A549 (cell line): Measurements from ENCODE around the gene GMDS. TPM values are rescaled to one million over a fixed set of nuclear protein-coding genes. Genes with fewer than 3 reads are reported as not detected.

Source experiments
- ATAC-seq, 2 experiments: fragments of 200-7000 bp in 1 of 2; fragments of >200 bp in 1 of 2; cut with Nextera tagmentation in 1 of 2; cut with Tn5 transposase in 1 of 2; 3 replicates each; pipeline versions ENCODE4 v1.8.0 to v1.9.1; 2018 to 2020; ENCODE audit warnings: mild to moderate bottlenecking in 1 of 2, moderate library complexity in 1 of 2
- CTCF ChIA-PET: fragments of 300-600 bp; sonication (Branson Sonifier 250); formaldehyde crosslinking; extraction: SDS; loops from one replicate; lab custom pipeline; 2021; ENCODE audit warnings: antibody characterized with exemption, inconsistent platforms; lab: Yijun Ruan, JAX
- POLR2A ChIA-PET: fragments of 350-600 bp; formaldehyde crosslinking; extraction: SDS; loops from one replicate; lab custom pipeline; 2021; ENCODE audit warnings: antibody characterized with exemption, inconsistent platforms; lab: Yijun Ruan, JAX
- DNase-seq, 2 experiments: peaks; one replicate each; pipeline versions ENCODE4 v3.0.0 to v3.0.0-alpha.2; 2011 to 2016; ENCODE audit warnings: low read depth in 1 of 2, low spot score in 1 of 2
- FAIRE-seq: peaks from 2 replicates; lab custom pipeline; 2011; peaks lifted over from hg19 to GRCh38; lab: Jason Lieb, UNC
- H3K27ac ChIP-seq, 2 experiments: fragments of >200 bp; sonication (Bioruptor Twin); formaldehyde crosslinking; 3 replicates each; pipeline ENCODE4 v1.5.1; 2016 to 2017
- H3K4me1 ChIP-seq: fragments of >200 bp; sonication (Bioruptor Twin); formaldehyde crosslinking; 3 replicates; pipeline ENCODE4 v1.6.1; 2016
- H3K4me2 ChIP-seq: fragments of >200 bp; sonication (Bioruptor Twin); formaldehyde crosslinking; 3 replicates; pipeline ENCODE4 v1.6.1; 2016
- H3K4me3 ChIP-seq: fragments of >200 bp; sonication (Bioruptor Twin); formaldehyde crosslinking; 3 replicates; pipeline ENCODE4 v1.5.1; 2016
- H3K9me3 ChIP-seq: fragments of >200 bp; sonication (Bioruptor Twin); formaldehyde crosslinking; 3 replicates; pipeline ENCODE4 v1.6.1; 2016
- ATOH8 ChIP-seq: fragments of 250-450 bp; sonication (Bioruptor Pico); IDR thresholded peaks from 2 replicates; pipeline ENCODE4 v1.5.0; 2020; ENCODE audit warnings: low read depth, mild to moderate bottlenecking, moderate library complexity
- BHLHE40 ChIP-seq: IDR thresholded peaks from 2 replicates; pipeline ENCODE4 v1.6.1; 2012; ENCODE audit warnings: low read depth, low read length, inconsistent platforms
- CBX2 ChIP-seq: fragments of 200-600 bp; sonication (generic); IDR thresholded peaks from 2 replicates; pipeline ENCODE4 v1.6.1; 2016; ENCODE audit warnings: low read depth, mild to moderate bottlenecking, borderline replicate concordance
- CBX8 ChIP-seq: fragments of 200-600 bp; sonication (generic); IDR thresholded peaks from 2 replicates; pipeline ENCODE4 v1.6.1; 2016
- CEBPB ChIP-seq, 2 experiments: fragments of >200 bp in 1 of 2; sonication (Bioruptor Twin) in 1 of 2; formaldehyde crosslinking in 1 of 2; IDR thresholded peaks; 2 replicates each; pipeline ENCODE4 v1.6.1; 2012 to 2016
- CHD2 ChIP-seq: fragments of 150-350 bp; IDR thresholded peaks from 2 replicates; pipeline ENCODE4 v1.6.1; 2014; ENCODE audit warnings: low read length; ENCODE audit not compliant: partially characterized antibody
- CHD4 ChIP-seq: fragments of 200-600 bp; sonication (generic); IDR thresholded peaks from 2 replicates; pipeline ENCODE4 v1.6.1; 2016; ENCODE audit warnings: antibody characterized with exemption, mild to moderate bottlenecking, borderline replicate concordance
- EHMT2 ChIP-seq: fragments of 200-600 bp; sonication (generic); IDR thresholded peaks from 2 replicates; pipeline ENCODE4 v1.6.1; 2016; ENCODE audit warnings: antibody characterized with exemption, low read depth, mild to moderate bottlenecking, moderate library complexity
- EP300 ChIP-seq, 2 experiments: fragments of >200 bp; sonication (Bioruptor Twin); formaldehyde crosslinking; IDR thresholded peaks; 2 replicates in 1 of 2; 3 replicates in 1 of 2; pipeline ENCODE4 v1.6.1; 2016 to 2017
- ESRRA ChIP-seq: fragments of 150-350 bp; IDR thresholded peaks from 2 replicates; pipeline ENCODE4 v1.6.1; 2014; ENCODE audit warnings: mild to moderate bottlenecking, low read length, borderline replicate concordance
- FOSB ChIP-seq: fragments of 250-450 bp; sonication (Bioruptor Pico); IDR thresholded peaks from 2 replicates; pipeline ENCODE4 v1.5.0; 2020; ENCODE audit warnings: mild to moderate bottlenecking, moderate library complexity
- FOSL2 ChIP-seq, 2 experiments: fragments of 450-650 bp in 1 of 2; fragments of >200 bp in 1 of 2; sonication (Bioruptor Twin) in 1 of 2; formaldehyde crosslinking; IDR thresholded peaks; 2 replicates each; pipeline versions ENCODE4 v1.5.0 to v1.6.1; 2016 to 2020; ENCODE audit warnings: mild to moderate bottlenecking in 1 of 2, moderate library complexity in 1 of 2
- FOXS1 ChIP-seq: fragments of 250-450 bp; sonication (Bioruptor Pico); IDR thresholded peaks from 2 replicates; pipeline ENCODE4 v1.5.0; 2020; ENCODE audit warnings: mild to moderate bottlenecking, moderate library complexity
- GATA3 ChIP-seq: IDR thresholded peaks from 2 replicates; pipeline ENCODE4 v1.6.1; 2012; ENCODE audit warnings: borderline replicate concordance
- HDAC2 ChIP-seq: fragments of 200-600 bp; sonication (generic); IDR thresholded peaks from 2 replicates; pipeline ENCODE4 v1.6.1; 2016
- HOXB13 ChIP-seq: fragments of 250-450 bp; sonication (Bioruptor Pico); IDR thresholded peaks from 2 replicates; pipeline ENCODE4 v1.5.0; 2020; ENCODE audit warnings: low read depth, mild to moderate bottlenecking, moderate library complexity
- HOXB5 ChIP-seq: fragments of 250-450 bp; sonication (Bioruptor Pico); IDR thresholded peaks from 2 replicates; pipeline ENCODE4 v1.5.0; 2020; ENCODE audit warnings: mild to moderate bottlenecking, moderate library complexity
- JUN ChIP-seq, 2 experiments: fragments of >200 bp; sonication (Bioruptor Twin); formaldehyde crosslinking; IDR thresholded peaks; 2 replicates in 1 of 2; 3 replicates in 1 of 2; pipeline ENCODE4 v1.6.1; 2016 to 2017
- KDM1A ChIP-seq: fragments of 200-600 bp; sonication (generic); IDR thresholded peaks from 2 replicates; pipeline ENCODE4 v1.6.1; 2016; ENCODE audit warnings: low read depth, mild to moderate bottlenecking
- MAFK ChIP-seq: fragments of 450-650 bp; IDR thresholded peaks from 2 replicates; pipeline ENCODE4 v1.6.1; 2014; ENCODE audit not compliant: partially characterized antibody
- MAZ ChIP-seq: fragments of 150-350 bp; IDR thresholded peaks from 2 replicates; pipeline ENCODE4 v1.6.1; 2014; ENCODE audit warnings: antibody characterized with exemption, low read depth, low read length, borderline replicate concordance
- MYC ChIP-seq: IDR thresholded peaks from 2 replicates; pipeline ENCODE4 v1.6.1; 2012; ENCODE audit warnings: mild to moderate bottlenecking, inconsistent platforms, low read length, improper control_type of control experiment, borderline replicate concordance
- NR3C1 ChIP-seq: fragments of >200 bp; sonication (Bioruptor Twin); formaldehyde crosslinking; IDR thresholded peaks from 3 replicates; pipeline ENCODE4 v1.6.1; 2017
- POLR2AphosphoS2 ChIP-seq: conservative IDR thresholded peaks from 2 replicates; pipeline ENCODE4 v1.6.1; 2012; ENCODE audit warnings: low read length, improper control_type of control experiment, inconsistent platforms
- RAD21 ChIP-seq, 2 experiments: fragments of >200 bp in 1 of 2; sonication (Bioruptor Twin) in 1 of 2; formaldehyde crosslinking in 1 of 2; IDR thresholded peaks in 1 of 2; conservative IDR thresholded peaks in 1 of 2; 2 replicates in 1 of 2; 3 replicates in 1 of 2; pipeline ENCODE4 v1.6.1; 2012 to 2018; ENCODE audit warnings: inconsistent platforms in 1 of 2
- RFX5 ChIP-seq: fragments of 450-650 bp; IDR thresholded peaks from 2 replicates; pipeline ENCODE4 v1.7.1; 2014; ENCODE audit warnings: antibody characterized with exemption, mild to moderate bottlenecking, moderate library complexity
- RNF2 ChIP-seq: fragments of 200-600 bp; sonication (generic); IDR thresholded peaks from 2 replicates; pipeline ENCODE4 v1.6.1; 2016; ENCODE audit warnings: low read depth, mild to moderate bottlenecking, antibody characterized with exemption, moderate library complexity, borderline replicate concordance
- SMC3 ChIP-seq: fragments of >200 bp; sonication (Bioruptor Twin); formaldehyde crosslinking; IDR thresholded peaks from 3 replicates; pipeline ENCODE4 v1.6.1; 2018; ENCODE audit warnings: inconsistent platforms
- SREBF2 ChIP-seq: fragments of 450-650 bp; IDR thresholded peaks from 2 replicates; pipeline ENCODE4 v1.6.1; 2014; ENCODE audit warnings: mild to moderate bottlenecking, moderate library complexity
- ZC3H11A ChIP-seq: fragments of 450-650 bp; IDR thresholded peaks from 2 replicates; pipeline ENCODE4 v1.6.1; 2014; ENCODE audit warnings: antibody characterized with exemption, mild to moderate bottlenecking
- ZFP36 ChIP-seq: fragments of 450-650 bp; IDR thresholded peaks from 2 replicates; pipeline ENCODE4 v1.6.1; 2014; ENCODE audit warnings: borderline replicate concordance; ENCODE audit not compliant: partially characterized antibody
- ZNF302 ChIP-seq: fragments of 250-450 bp; sonication (Bioruptor Pico); IDR thresholded peaks from 2 replicates; pipeline ENCODE4 v1.9.0; 2021; ENCODE audit warnings: inconsistent platforms, mild to moderate bottlenecking, moderate library complexity
- ZSCAN20 ChIP-seq: fragments of 250-450 bp; sonication (Bioruptor Pico); IDR thresholded peaks from 2 replicates; pipeline ENCODE4 v1.8.0; 2022; ENCODE audit warnings: mild to moderate bottlenecking, moderate library complexity
- WGBS: methylation state at CpG from one replicate; pipeline ENCODE4 v1.1.6; 2017; ENCODE audit errors: missing lambda C conversion rate; 5-methylcytosine and 5-hydroxymethylcytosine counted together
- polyA plus RNA-seq, 4 experiments: library from polyadenylated mRNA; depleted of rRNA in 3 of 4; stranded (reverse); fragments of >200 nt; fragmentation: RNase III in 1 of 4; extraction: RNeasy Plus Mini Kit Qiagen cat#74134 plus additional on column Dnase treatment in 1 of 4; gene quantifications; 2 replicates in 3 of 4; 3 replicates in 1 of 4; pipeline ENCODE4 v1.2.3, GENCODE V29; 2011 to 2017
- TF ChIP-seq, protein P1 (sequence below): IDR thresholded peaks from 2 replicates; pipeline ENCODE4 v1.6.1; 2012
- TF ChIP-seq, protein P2 (sequence below): fragments of 150-350 bp; IDR thresholded peaks from 2 replicates; pipeline ENCODE4 v1.6.1; 2014; ENCODE audit warnings: low read depth, mild to moderate bottlenecking, low read length
- TF ChIP-seq, protein P3 (sequence below): fragments of 250-450 bp; sonication (Bioruptor Pico); IDR thresholded peaks from 2 replicates; pipeline ENCODE4 v1.5.0; 2021; ENCODE audit warnings: mild to moderate bottlenecking, moderate library complexity, borderline replicate concordance

GMDS gene
- polyA plus RNA-seq, 2 of the 4 experiments (the other 2 are of a cell fraction): 9.9 to 12.4 TPM

- FAIRE-seq (no peak), DNase-seq (no peak), ATAC-seq (no peak)
- Histone ChIP-seq H3K27ac (no peak overlapping the region), H3K4me1 (no peaks in the 10 kb centered on the region; the same call in 2 of the 3 replicates), H3K9me3 (no peaks in the 10 kb centered on the region), H3K4me2 (no peak overlapping the region), H3K4me3 (no peak overlapping the region)
- TF ChIP-seq HOXB13 (no peak), EP300 (IDR thresholded peaks at IDR 0.05) (no peak), MAFK (no peak), CBX2 (no peak), ATOH8 (no peak), CBX8 (no peak), FOSB (CRISPR knock-in tag) (no peak), GATA3 (no peak), ESRRA (no peak)
- POLR2A ChIA-PET: no interaction called here
- WGBS: 86% methylated on average over 9 of the region's 9 CpGs
- CTCF ChIA-PET: no interaction called here
Measured at GRCh38 chr6:1762203-1762602, 483.2 kb downstream of the GMDS start.

DNA sequence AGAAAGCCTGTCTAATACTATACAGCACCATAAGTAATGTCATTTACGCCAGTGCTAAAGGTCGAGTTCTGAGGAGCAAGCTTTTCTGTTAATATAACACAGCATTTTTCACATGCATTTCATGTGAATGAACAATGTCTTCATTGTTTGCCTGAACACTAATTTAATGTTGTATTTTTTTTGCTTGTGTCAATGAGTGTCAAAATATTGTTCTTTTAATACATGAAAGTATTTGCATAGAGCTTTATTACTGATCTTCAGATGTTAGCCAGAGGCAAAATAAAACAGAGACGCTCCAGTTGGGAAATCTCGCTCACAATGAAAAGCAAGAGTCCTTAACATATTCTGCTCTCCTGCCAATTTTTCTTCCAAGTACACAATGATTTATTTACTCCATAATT is 483.9 kb downstream of the GMDS start:
- Histone ChIP-seq H3K9me3 (no peaks in the 10 kb centered on the region), H3K4me3 (no peak overlapping the region), H3K4me2 (no peak overlapping the region), H3K4me1 (no peaks in the 10 kb centered on the region), H3K27ac (no peak overlapping the region)
- WGBS: 72% methylated on average over 4 of the region's 4 CpGs
- ChIA-PET POLR2A (no interaction called here), CTCF (no interaction called here)
- ATAC-seq (no peak), FAIRE-seq (no peak), DNase-seq (no peak)
- TF ChIP-seq SMC3 (no peak), ZNF302 (CRISPR knock-in tag) (no peak), CHD4 (no peak), CEBPB (IDR thresholded peaks at IDR 0.05) (no peak), MYC (no peak), MAFK (no peak), SREBF2 (no peak), HOXB5 (CRISPR knock-in tag) (no peak), POLR2AphosphoS2 (no peak), CBX2 (no peak), ZSCAN20 (no peak), RNF2 (no peak), NR3C1 (no peak), CHD2 (no peak), BHLHE40 (no peak)
- TF ChIP-seq, protein P1, sequence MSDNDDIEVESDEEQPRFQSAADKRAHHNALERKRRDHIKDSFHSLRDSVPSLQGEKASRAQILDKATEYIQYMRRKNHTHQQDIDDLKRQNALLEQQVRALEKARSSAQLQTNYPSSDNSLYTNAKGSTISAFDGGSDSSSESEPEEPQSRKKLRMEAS: no peak

GRCh38 chr6:1760876-1761275 is 484.5 kb downstream of the GMDS start:
- ATAC-seq (no peak), DNase-seq (no peak), FAIRE-seq (no peak)
- Histone ChIP-seq H3K27ac (no peak overlapping the region), H3K4me1 (no peaks in the 10 kb centered on the region), H3K4me3 (no peak overlapping the region), H3K4me2 (no peak overlapping the region), H3K9me3 (no peaks in the 10 kb centered on the region)
- CTCF ChIA-PET: no interaction called here
- POLR2A ChIA-PET: no interaction called here
- WGBS: 88% methylated on average over 2 of the region's 2 CpGs
- TF ChIP-seq KDM1A (no peak), FOSL2 (IDR thresholded peaks at IDR 0.05) (no peak), FOSL2 (CRISPR knock-in tag; IDR thresholded peaks at IDR 0.05) (no peak), JUN (IDR thresholded peaks at IDR 0.05) (no peak), EHMT2 (no peak), ZFP36 (no peak), ZSCAN20 (no peak), FOXS1 (CRISPR knock-in tag) (no peak), RAD21 (conservative IDR thresholded peaks at IDR 0.05 in 1 of 2, IDR thresholded peaks at IDR 0.05 in 1 of 2) (no peak), ZC3H11A (no peak), CEBPB (IDR thresholded peaks at IDR 0.05) (no peak), MAZ (no peak), HDAC2 (no peak), RFX5 (no peak)
- TF ChIP-seq, protein P2, sequence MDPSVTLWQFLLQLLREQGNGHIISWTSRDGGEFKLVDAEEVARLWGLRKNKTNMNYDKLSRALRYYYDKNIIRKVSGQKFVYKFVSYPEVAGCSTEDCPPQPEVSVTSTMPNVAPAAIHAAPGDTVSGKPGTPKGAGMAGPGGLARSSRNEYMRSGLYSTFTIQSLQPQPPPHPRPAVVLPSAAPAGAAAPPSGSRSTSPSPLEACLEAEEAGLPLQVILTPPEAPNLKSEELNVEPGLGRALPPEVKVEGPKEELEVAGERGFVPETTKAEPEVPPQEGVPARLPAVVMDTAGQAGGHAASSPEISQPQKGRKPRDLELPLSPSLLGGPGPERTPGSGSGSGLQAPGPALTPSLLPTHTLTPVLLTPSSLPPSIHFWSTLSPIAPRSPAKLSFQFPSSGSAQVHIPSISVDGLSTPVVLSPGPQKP: no peak
- TF ChIP-seq, protein P3, sequence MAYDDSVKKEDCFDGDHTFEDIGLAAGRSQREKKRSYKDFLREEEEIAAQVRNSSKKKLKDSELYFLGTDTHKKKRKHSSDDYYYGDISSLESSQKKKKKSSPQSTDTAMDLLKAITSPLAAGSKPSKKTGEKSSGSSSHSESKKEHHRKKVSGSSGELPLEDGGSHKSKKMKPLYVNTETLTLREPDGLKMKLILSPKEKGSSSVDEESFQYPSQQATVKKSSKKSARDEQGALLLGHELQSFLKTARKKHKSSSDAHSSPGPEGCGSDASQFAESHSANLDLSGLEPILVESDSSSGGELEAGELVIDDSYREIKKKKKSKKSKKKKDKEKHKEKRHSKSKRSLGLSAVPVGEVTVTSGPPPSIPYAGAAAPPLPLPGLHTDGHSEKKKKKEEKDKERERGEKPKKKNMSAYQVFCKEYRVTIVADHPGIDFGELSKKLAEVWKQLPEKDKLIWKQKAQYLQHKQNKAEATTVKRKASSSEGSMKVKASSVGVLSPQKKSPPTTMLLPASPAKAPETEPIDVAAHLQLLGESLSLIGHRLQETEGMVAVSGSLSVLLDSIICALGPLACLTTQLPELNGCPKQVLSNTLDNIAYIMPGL: no peak
